Prostate gland (tissue), 2 donors: Measurements from ENCODE around the gene DCST1. TPM values are rescaled to one million over a fixed set of nuclear protein-coding genes. Genes with fewer than 3 reads are reported as not detected.

ENCODE experiments used
- DNase-seq: peaks from one replicate; pipeline ENCODE4 v3.0.0-alpha.2; 2019; ENCODE audit warnings: low spot score
- H3K27ac ChIP-seq, 2 donors: fragments of 200-600 bp; sonication (generic); 2 replicates each; pipeline ENCODE4 v1.5.1; 2017 to 2019
- H3K27me3 ChIP-seq: fragments of 200-600 bp; sonication (generic); replicated peaks from 2 replicates; pipeline ENCODE4 v1.5.1; 2019; ENCODE audit not compliant: insufficient read depth
- H3K36me3 ChIP-seq, 2 donors: fragments of 200-600 bp; sonication (generic); 1 replicate in 1 of 2; 2 replicates in 1 of 2; pipeline versions ENCODE4 v1.5.1 to v1.8.1; 2017 to 2019
- H3K4me1 ChIP-seq: fragments of 200-600 bp; sonication (generic); replicated peaks from 2 replicates; pipeline ENCODE4 v1.5.1; 2019
- H3K4me3 ChIP-seq, 2 donors: fragments of 200-600 bp; sonication (generic); 2 replicates each; pipeline ENCODE4 v1.5.1; 2017 to 2019
- H3K9me3 ChIP-seq: fragments of 200-600 bp; sonication (generic); 2 replicates; pipeline ENCODE4 v1.5.1; 2017
- CTCF ChIP-seq, 4 experiments: fragments of 200-600 bp in 2 of 4; fragments of 450-650 bp in 2 of 4; sonication (generic) in 2 of 4; IDR thresholded peaks; 1 replicate in 3 of 4; 2 replicates in 1 of 4; pipeline ENCODE4 v1.5.1; 2016 to 2019; ENCODE audit warnings: antibody characterized with exemption in 4 of 4, mild to moderate bottlenecking in 2 of 4, moderate library complexity in 2 of 4
- POLR2A ChIP-seq: fragments of 450-650 bp; IDR thresholded peaks from one replicate; pipeline ENCODE4 v1.6.1; 2016; ENCODE audit warnings: antibody characterized with exemption, mild to moderate bottlenecking
- POLR2AphosphoS5 ChIP-seq: sonication (generic); formaldehyde crosslinking; IDR thresholded peaks from one replicate; pipeline ENCODE4 v1.6.1; 2017; ENCODE audit warnings: antibody characterized with exemption
- WGBS: methylation state at CpG from one replicate; pipeline ENCODE4 v1.1.5; 2018; 5-methylcytosine and 5-hydroxymethylcytosine counted together
- intact Hi-C: fragments of 100-400 bp; cut with DNase I; formaldehyde crosslinking; loops from one replicate; pipeline ENCODE4 v1.14.2; 2022
- total RNA-seq, 2 donors: library from RNA; depleted of rRNA; stranded (reverse); fragments of >200 nt; gene quantifications; one replicate each; pipeline ENCODE4 v1.1.0, GENCODE V29; 2016

The DCST1 gene
- total RNA-seq, 2 donors from 2014 or later, result 0.51 TPM; not detected in 1

- 44% methylated on average over 5 of the region's 5 CpGs for WGBS
- intact Hi-C loops, result no loop called here
Measured at GRCh38 chr1:155075535-155075934, 41.9 kb downstream of the DCST1 start.

GRCh38 chr1:155076371-155076770, 42.7 kb downstream of the DCST1 start:
- Histone ChIP-seq H3K27me3 (no peaks in the 10 kb centered on the region), H3K4me1 (peaks cover 25% of the 10 kb centered on the region), H3K27ac (no peak overlapping the region), H3K36me3 (no peaks in the 10 kb centered on the region), H3K4me3 (no peak overlapping the region), H3K9me3 (no peaks in the 10 kb centered on the region)
- intact Hi-C loops, result no loop called here
- no peak for DNase-seq
- TF ChIP-seq POLR2A, result no peak
- no peak for TF ChIP-seq CTCF (IDR thresholded peaks at IDR 0.05)
- no peak for TF ChIP-seq POLR2AphosphoS5
- 89% methylated on average over 1 of the region's 1 CpG for WGBS

More at GRCh38 chr1:155075535-155075934, 41.9 kb downstream of the DCST1 start:
- H3K36me3 ChIP-seq, result no peaks in the 10 kb centered on the region
- H3K9me3 ChIP-seq, result no peaks in the 10 kb centered on the region
- H3K27me3 ChIP-seq, result no peaks in the 10 kb centered on the region
- no peak for TF ChIP-seq CTCF (IDR thresholded peaks at IDR 0.05)
- TF ChIP-seq POLR2A, result no peak
- no peak for TF ChIP-seq POLR2AphosphoS5
- H3K4me1 ChIP-seq, result peaks cover 20% of the 10 kb centered on the region
- H3K27ac ChIP-seq, result no peak overlapping the region
- no peak for DNase-seq
- H3K4me3 ChIP-seq, result no peak overlapping the region

DNA sequence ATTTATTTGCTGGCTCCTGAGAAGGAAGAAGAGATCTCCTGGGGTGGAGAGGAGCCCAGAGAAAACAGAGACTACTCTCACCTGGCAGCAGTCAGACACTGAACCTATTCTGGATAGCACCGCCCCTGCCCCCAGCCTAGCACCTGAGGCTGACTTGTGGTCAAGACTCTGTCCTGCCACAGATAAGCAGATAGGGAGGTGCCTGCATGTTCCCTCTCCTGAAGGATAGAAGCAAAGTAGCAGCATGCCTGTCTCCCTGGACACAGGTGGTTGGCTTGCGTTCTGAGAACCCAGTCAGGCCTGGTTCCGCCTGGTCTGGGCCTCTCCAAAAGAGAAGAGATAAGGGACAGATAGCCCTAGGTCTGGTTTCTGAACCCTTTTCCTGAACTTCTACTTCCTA, 43.7 kb downstream of the DCST1 start:
- Histone ChIP-seq H3K4me1 (peaks cover 33% of the 10 kb centered on the region), H3K4me3 (no peak overlapping the region), H3K27me3 (no peaks in the 10 kb centered on the region), H3K36me3 (no peaks in the 10 kb centered on the region), H3K27ac (no peak overlapping the region), H3K9me3 (no peaks in the 10 kb centered on the region)
- intact Hi-C loops, result no loop called here
- 79% methylated on average over 3 of the region's 3 CpGs for WGBS
- TF ChIP-seq CTCF (IDR thresholded peaks at IDR 0.05) (no peak), POLR2AphosphoS5 (no peak), POLR2A (no peak)
- no peak for DNase-seq

DNA sequence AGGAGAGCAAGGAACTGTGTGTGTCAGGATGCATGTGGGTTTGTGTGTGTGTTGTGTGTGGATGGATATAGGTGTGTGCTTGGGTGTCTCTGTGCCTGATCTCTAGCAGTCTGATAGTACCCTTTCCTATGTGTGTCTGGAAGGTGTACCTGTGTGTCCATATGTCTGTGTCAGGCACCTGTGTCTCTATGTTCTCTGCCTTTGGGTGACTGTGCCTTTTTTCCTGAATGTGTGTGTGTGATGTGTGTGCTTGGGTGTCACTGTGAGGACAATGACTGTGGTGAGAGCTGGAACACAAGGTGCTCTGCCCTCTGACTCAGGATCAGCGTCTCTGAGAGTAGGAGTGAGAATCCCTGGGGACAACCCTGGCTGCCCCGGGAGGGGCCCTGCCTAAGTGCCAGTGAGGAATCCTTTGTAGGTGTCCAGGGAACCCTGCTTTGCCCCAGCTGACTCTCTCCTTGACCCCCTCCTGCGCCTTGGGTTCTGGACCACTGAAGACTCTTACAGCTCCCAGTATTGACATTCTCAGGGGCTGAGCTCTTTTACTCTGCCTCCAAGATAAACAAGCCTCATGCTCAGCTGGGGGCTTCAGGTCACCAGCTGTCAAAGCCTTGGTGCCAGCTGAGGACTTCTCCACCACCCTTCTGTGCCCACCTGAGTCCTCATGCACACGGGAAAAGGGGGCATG, 44.3 kb downstream of the DCST1 start:
- H3K4me1 ChIP-seq, result peaks cover 38% of the 10 kb centered on the region

More for the DNA sequence above, 44.3 kb downstream of the DCST1 start:
- TF ChIP-seq CTCF (IDR thresholded peaks at IDR 0.05) (no peak), POLR2A (no peak), POLR2AphosphoS5 (no peak)
- DNase-seq, result no peak
- H3K36me3 ChIP-seq, result no peaks in the 10 kb centered on the region
- H3K9me3 ChIP-seq, result no peaks in the 10 kb centered on the region
- WGBS, result 58% methylated on average over 4 of the region's 4 CpGs
- no peak overlapping the region for H3K27ac ChIP-seq
- no peaks in the 10 kb centered on the region for H3K27me3 ChIP-seq
- no peak overlapping the region for H3K4me3 ChIP-seq
- intact Hi-C loops, result no loop called here
